ACHN (cell line): ENCODE data around the gene LAMP1.
"Not testable (repeated sequence)": the region's sequence is repeated elsewhere in the genome, so short reads cannot be mapped to it uniquely, and the experiment has no call there.

ENCODE experiments used
- DNase-seq: peaks from one replicate; pipeline ENCODE4 v3.0.0-alpha.2; 2015
- in situ Hi-C: cut with HindIII; loops from 2 replicates; pipeline ENCODE4 v1.10.0; 2017; ENCODE audit warnings: low sequenced_read_pairs, low pct_ligation_motif_present, low pct_unique_long_range_greater_than_20kb

LAMP1 gene

GRCh38 chr13:113365971-113366588 is 69.0 kb downstream of the LAMP1 start:
- in situ Hi-C loops, result no loop called here
- no peak for DNase-seq

- no peak for DNase-seq
- in situ Hi-C loops, result no loop called here
These were observed 70.1 kb downstream of the LAMP1 start for GRCh38 chr13:113367020-113367560.

GRCh38 chr13:113367771-113368170 is 70.7 kb downstream of the LAMP1 start:
- in situ Hi-C loops, result no loop called here
- no peak for DNase-seq

- in situ Hi-C loops, DNase-seq: not testable (repeated sequence)
These were observed 71.3 kb downstream of the LAMP1 start for GRCh38 chr13:113368353-113368752.

GRCh38 chr13:113369189-113369588 is 72.2 kb downstream of the LAMP1 start:
- DNase-seq, result no peak
- in situ Hi-C loops, result no loop called here

GRCh38 chr13:113369881-113370280 is 72.8 kb downstream of the LAMP1 start:
- in situ Hi-C loops, result no loop called here
- DNase-seq, result no peak

DNA sequence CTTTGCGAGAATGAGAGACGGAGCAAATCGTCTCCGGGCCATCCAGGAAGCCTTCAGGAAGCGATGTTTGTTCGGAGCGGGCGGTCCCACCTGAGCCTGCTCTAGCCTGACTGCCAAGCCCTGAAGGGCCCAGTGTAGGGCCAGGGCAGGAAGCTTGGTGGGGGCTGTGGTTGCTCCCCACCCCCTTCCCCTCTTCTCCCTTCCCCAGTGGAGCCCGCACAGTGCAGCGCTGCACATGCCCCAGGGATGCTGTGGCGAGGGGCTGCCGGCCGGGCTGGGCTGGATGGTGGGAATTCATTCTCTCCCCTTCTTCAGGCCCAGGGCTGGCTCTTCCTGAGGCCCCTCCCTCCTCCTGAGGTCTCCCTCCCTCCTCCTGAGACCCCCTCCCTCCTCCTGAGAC is 74.0 kb downstream of the LAMP1 start:
- in situ Hi-C loops, result no loop called here
- no peak for DNase-seq

DNA sequence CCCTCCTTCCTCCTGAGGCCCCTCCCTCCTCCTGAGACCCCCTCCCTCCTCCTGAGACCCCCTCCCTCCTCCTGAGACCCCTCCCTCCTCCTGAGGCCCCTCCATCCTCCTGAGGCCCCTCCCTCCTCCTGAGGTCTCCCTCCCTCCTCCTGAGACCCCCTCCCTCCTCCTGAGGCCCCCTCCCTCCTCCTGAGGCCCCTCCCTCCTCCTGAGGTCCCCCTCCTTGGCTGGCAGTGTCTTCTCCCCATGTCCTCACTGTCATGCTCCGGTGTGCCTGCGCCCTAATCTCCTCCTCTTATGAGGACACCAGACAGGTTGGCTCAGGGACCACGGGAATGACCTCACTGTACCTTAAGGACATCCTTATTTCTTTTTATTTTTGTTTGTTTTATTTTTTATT is 74.7 kb downstream of the LAMP1 start:
- DNase-seq, result not testable (repeated sequence)

More for the DNA sequence above, 74.7 kb downstream of the LAMP1 start:
- in situ Hi-C loops, result not testable (repeated sequence)
